Activated CD4-positive, alpha-beta T cell treated with anti-CD3 and anti-CD28 coated beads, Interleukin-2, amount 10 ng/mL, durations not matched to agents 7 days and 5 days (primary cell): Measurements from ENCODE around the gene SUPT6H. TPM values are rescaled to one million over a fixed set of nuclear protein-coding genes. Genes with fewer than 3 reads are reported as not detected.

Experiments
- total RNA-seq, 2 experiments: library from RNA; stranded (reverse); gene quantifications; one replicate each; pipeline ENCODE4 v1.2.3, GENCODE V29; 2021

The SUPT6H gene
- total RNA-seq, 2 experiments from 2014 or later, result 78.4 to 78.7 TPM

Other genes starting within 250 kb of the SUPT6H start
- not detected for gene SLC13A2, start 188.6 kb upstream of the SUPT6H start, total RNA-seq
- not detected for gene FOXN1, start 155.9 kb upstream of the SUPT6H start, total RNA-seq
- gene UNC119, start 109.6 kb upstream of the SUPT6H start, total RNA-seq, result 10 to 100 TPM; 38.6 to 46.6 TPM
- gene PIGS, start 90.7 kb upstream of the SUPT6H start, total RNA-seq, result 10 to 100 TPM; 61.7 to 62.6 TPM
- 10 to 100 TPM; 61.4 to 63.4 TPM for gene ALDOC, start 85.3 kb upstream of the SUPT6H start, total RNA-seq
- 100 to 1,000 TPM; 139 to 147 TPM for gene SPAG5, start 63.2 kb upstream of the SUPT6H start, total RNA-seq
- gene RSKR, start 48.0 kb upstream of the SUPT6H start, total RNA-seq, result 10 to 100 TPM; 18.4 to 20.6 TPM
- gene BLTP2, start 17.0 kb upstream of the SUPT6H start, total RNA-seq, result 100 to 1,000 TPM; 144 to 145 TPM
- 10 to 100 TPM; 43.9 to 53.2 TPM for gene SDF2, start 299 bp upstream of the SUPT6H start, total RNA-seq
- 1 to 10 TPM; 5.5 to 5.7 TPM for gene PROCA1, start 49.7 kb downstream of the SUPT6H start, total RNA-seq
- 10 to 100 TPM; 11.0 to 11.8 TPM for gene RAB34, start 55.7 kb downstream of the SUPT6H start, total RNA-seq
- 1,000 to 10,000 TPM; 1,884 to 2,250 TPM for gene RPL23A, start 57.8 kb downstream of the SUPT6H start, total RNA-seq
- 1 to 10 TPM; 2.1 to 2.3 TPM for gene TLCD1, start 64.0 kb downstream of the SUPT6H start, total RNA-seq
- gene NEK8, start 66.6 kb downstream of the SUPT6H start, total RNA-seq, result 1 to 10 TPM; 7.3 TPM
- 10 to 100 TPM; 44.9 to 45.1 TPM for gene TRAF4, start 81.8 kb downstream of the SUPT6H start, total RNA-seq
- 10 to 100 TPM; 15.7 to 17.9 TPM for gene FAM222B, start 180.6 kb downstream of the SUPT6H start, total RNA-seq
- gene ERAL1, start 192.8 kb downstream of the SUPT6H start, total RNA-seq, result 10 to 100 TPM; 40.8 to 42.9 TPM
- 100 to 1,000 TPM; 200 to 212 TPM for gene FLOT2, start 235.5 kb downstream of the SUPT6H start, total RNA-seq
- gene DHRS13, start 240.9 kb downstream of the SUPT6H start, total RNA-seq, result 10 to 100 TPM; 26.8 to 27.8 TPM